ENCODE data around the gene PPP1R1B. TPM values are rescaled to one million over a fixed set of nuclear protein-coding genes. Genes with fewer than 3 reads are reported as not detected.

Gene PPP1R1B
- not detected in 2 replicates for total RNA-seq

GRCh38 chr17:39626171-39627046, at the start of gene PPP1R1B:
Gene PPP1R1B (plus strand): TSS chr17:39626952. CDS start chr17:39627393, 441 bp downstream.
- Histone ChIP-seq H4K20me1 (ENCODE audit: insufficient read depth, low read length) (peaks cover 4% of the 10 kb centered on the region), H3K79me2 (ENCODE audit: insufficient read depth, low read length) (no peaks in the 10 kb centered on the region), H3K27ac (ENCODE audit: low read depth, low read length) (no peak within 1 kb of the TSS), H3K4me1 (ENCODE audit: insufficient read depth, low read length) (peaks cover 5% of the 10 kb centered on the region), H3K36me3 (ENCODE audit: insufficient read depth, low read length) (no peaks in the 10 kb centered on the region), H3K9me3 (ENCODE audit: low read depth, low read length) (no peaks in the 10 kb centered on the region), H3K4me3 (ENCODE audit: insufficient read depth, low read length) (no peak within 1 kb of the TSS), H2AFZ (ENCODE audit: low read length) (no peak within 1 kb of the TSS), H3K27me3 (ENCODE audit: insufficient read depth, low read length) (peaks cover 69% of the 10 kb centered on the region), H3K4me2 (ENCODE audit: insufficient read depth, low read length) (no peak within 1 kb of the TSS)
- no peak for TF ChIP-seq CTCF (IDR thresholded peaks at IDR 0.05; ENCODE audit: extremely low read depth, low read depth, low read length)
- DNase-seq (ENCODE audit: insufficient read length, low spot score, missing footprints), result no peak

- DNase-seq (ENCODE audit: insufficient read length, low spot score, missing footprints), result no peak
- Histone ChIP-seq H3K9me3 (ENCODE audit: low read depth, low read length) (no peaks in the 10 kb centered on the region), H3K4me1 (ENCODE audit: insufficient read depth, low read length) (no peaks in the 10 kb centered on the region), H2AFZ (ENCODE audit: low read length) (no peak overlapping the region), H3K27me3 (ENCODE audit: insufficient read depth, low read length) (peaks cover 19% of the 10 kb centered on the region), H3K27ac (ENCODE audit: low read depth, low read length) (no peak overlapping the region), H3K36me3 (ENCODE audit: insufficient read depth, low read length) (no peaks in the 10 kb centered on the region), H4K20me1 (ENCODE audit: insufficient read depth, low read length) (no peaks in the 10 kb centered on the region), H3K4me2 (ENCODE audit: insufficient read depth, low read length) (no peak overlapping the region), H3K79me2 (ENCODE audit: insufficient read depth, low read length) (no peaks in the 10 kb centered on the region), H3K4me3 (ENCODE audit: insufficient read depth, low read length) (no peak overlapping the region)
- no peak for TF ChIP-seq CTCF (IDR thresholded peaks at IDR 0.05; ENCODE audit: extremely low read depth, low read depth, low read length)
Measured at GRCh38 chr17:39578272-39578671, 48.5 kb upstream of the PPP1R1B start.

GRCh38 chr17:39579318-39580081, 47.3 kb upstream of the PPP1R1B start:
- Histone ChIP-seq H2AFZ (ENCODE audit: low read length) (no peak overlapping the region), H3K79me2 (ENCODE audit: insufficient read depth, low read length) (no peaks in the 10 kb centered on the region), H3K9me3 (ENCODE audit: low read depth, low read length) (no peaks in the 10 kb centered on the region), H3K4me2 (ENCODE audit: insufficient read depth, low read length) (no peak overlapping the region), H3K4me1 (ENCODE audit: insufficient read depth, low read length) (no peaks in the 10 kb centered on the region), H3K36me3 (ENCODE audit: insufficient read depth, low read length) (no peaks in the 10 kb centered on the region), H3K27ac (ENCODE audit: low read depth, low read length) (no peak overlapping the region), H3K4me3 (ENCODE audit: insufficient read depth, low read length) (no peak overlapping the region), H4K20me1 (ENCODE audit: insufficient read depth, low read length) (no peaks in the 10 kb centered on the region), H3K27me3 (ENCODE audit: insufficient read depth, low read length) (peaks cover 19% of the 10 kb centered on the region)
- DNase-seq (ENCODE audit: insufficient read length, low spot score, missing footprints), result no peak
- TF ChIP-seq CTCF (IDR thresholded peaks at IDR 0.05; ENCODE audit: extremely low read depth, low read depth, low read length), result no peak

GRCh38 chr17:39580082-39580468, 46.7 kb upstream of the PPP1R1B start:
- no peak for DNase-seq (ENCODE audit: insufficient read length, low spot score, missing footprints)
- H3K27ac ChIP-seq (ENCODE audit: low read depth, low read length), result no peak overlapping the region
- no peak overlapping the region for H3K4me3 ChIP-seq (ENCODE audit: insufficient read depth, low read length)
- no peaks in the 10 kb centered on the region for H3K4me1 ChIP-seq (ENCODE audit: insufficient read depth, low read length)
- no peak for TF ChIP-seq CTCF (IDR thresholded peaks at IDR 0.05; ENCODE audit: extremely low read depth, low read depth, low read length)
- H3K4me2 ChIP-seq (ENCODE audit: insufficient read depth, low read length), result no peak overlapping the region
- H3K79me2 ChIP-seq (ENCODE audit: insufficient read depth, low read length), result no peaks in the 10 kb centered on the region
- no peaks in the 10 kb centered on the region for H3K9me3 ChIP-seq (ENCODE audit: low read depth, low read length)
- no peak overlapping the region for H2AFZ ChIP-seq (ENCODE audit: low read length)
- H3K36me3 ChIP-seq (ENCODE audit: insufficient read depth, low read length), result no peaks in the 10 kb centered on the region
- H4K20me1 ChIP-seq (ENCODE audit: insufficient read depth, low read length), result no peaks in the 10 kb centered on the region
- H3K27me3 ChIP-seq (ENCODE audit: insufficient read depth, low read length), result peaks cover 19% of the 10 kb centered on the region
